ENCODE data around the gene THY1.
A peak's percentile ranks its signal among the peaks of the same experiment; 100 is the strongest.
"Not testable (repeated sequence)": the region's sequence is repeated elsewhere in the genome, so short reads cannot be mapped to it uniquely, and the experiment has no call there.

The THY1 gene

DNA sequence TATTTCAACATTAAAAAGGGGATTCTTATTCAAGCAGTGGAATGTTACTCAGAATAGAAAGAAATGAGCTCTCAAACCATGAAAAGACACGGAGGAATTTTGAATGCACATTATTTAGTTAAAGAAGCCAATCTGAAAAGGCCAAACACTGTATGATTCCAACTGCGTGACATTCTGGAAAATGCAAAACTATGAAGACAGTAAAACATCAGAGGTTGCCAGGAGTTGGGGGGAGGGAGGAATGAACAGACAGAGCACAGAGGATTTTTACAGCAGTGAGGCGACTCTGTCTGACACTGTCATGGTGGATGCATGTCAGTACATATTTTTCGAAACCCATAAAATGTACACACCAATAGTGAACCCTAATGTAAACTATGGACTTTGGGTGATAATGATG, 22.9 kb upstream of the THY1 start:
- DNase-seq (ENCODE audit: low spot score) (no peak), FAIRE-seq (no peak)

DNA sequence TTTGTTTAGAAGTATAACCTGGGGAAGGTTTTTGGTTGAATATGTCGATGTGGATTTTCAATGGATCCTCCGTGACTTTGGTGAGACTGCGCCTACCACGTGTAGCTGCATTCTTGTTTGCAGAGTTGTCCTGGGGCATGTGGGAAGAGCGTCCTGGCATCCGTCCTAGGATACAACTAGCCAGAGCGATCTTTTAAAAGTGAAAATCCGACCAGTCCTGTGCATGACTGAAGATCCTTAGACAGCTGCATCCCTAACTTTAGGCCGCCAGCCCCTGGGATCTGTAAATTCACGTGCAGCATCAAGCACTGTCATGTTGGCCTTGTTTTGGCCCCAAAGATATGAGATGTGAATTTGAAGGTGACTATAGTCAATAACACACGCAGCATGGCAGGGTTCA, 22.4 kb upstream of the THY1 start:
- FAIRE-seq (no peak), DNase-seq (ENCODE audit: low spot score) (no peak)

DNA sequence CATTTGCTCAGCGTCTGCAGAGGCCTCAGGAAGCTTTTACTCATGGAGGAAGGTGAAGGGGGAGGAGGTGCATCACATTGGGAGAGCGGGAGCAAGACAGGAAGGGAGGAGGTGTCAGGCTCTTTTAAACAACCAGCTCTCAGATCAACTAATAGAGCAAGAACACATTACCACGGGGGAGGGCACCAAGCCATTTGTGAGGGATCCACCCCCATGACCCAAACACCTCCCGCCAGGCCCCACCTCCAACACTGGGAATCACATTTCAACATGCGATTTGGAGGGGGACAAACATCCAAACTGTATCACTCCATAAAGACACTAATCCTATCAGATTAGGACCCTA, 18.9 kb upstream of the THY1 start:
- DNase-seq (ENCODE audit: low spot score) (no peak), FAIRE-seq (no peak)

DNA sequence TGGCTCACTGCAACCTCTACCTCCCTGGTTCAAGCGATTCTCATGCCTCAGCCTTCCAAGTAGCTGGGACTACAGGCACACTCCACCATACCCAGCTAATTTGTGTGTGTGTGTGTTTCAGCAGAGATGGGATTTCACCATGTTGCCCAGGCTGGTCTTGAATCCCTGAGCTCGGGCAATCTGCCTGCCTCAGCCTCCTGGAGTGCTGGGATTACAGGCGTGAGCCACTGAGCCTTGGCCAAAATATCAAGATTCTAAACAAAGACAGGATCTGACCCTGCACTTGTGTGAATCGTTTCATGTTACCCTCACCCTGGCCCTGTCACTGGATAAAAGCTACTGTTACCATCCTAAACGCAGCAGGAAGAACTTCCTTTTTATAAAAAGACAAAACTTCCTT, 15.6 kb upstream of the THY1 start:
- FAIRE-seq (no peak), DNase-seq (ENCODE audit: low spot score) (no peak)

DNA sequence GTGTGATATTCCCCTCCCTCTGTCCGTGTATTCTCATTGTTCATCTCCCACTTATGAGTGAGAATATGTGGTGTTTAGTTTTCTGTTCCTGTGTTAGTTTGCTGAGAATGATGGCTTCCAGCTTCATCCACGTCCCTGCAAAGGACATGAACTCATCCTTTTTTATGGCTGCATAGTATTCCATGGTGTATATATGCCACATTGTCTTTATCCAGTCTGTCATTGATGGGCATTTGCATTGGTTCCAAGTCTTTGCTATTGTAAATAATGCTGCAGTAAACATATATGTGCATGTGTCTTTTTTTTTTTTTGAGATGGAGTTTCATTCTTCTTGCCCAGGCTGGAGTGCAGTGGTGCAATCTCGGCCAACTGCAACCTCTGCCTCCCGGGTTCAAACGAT, 14.5 kb upstream of the THY1 start:
- not testable (repeated sequence) for DNase-seq (ENCODE audit: low spot score); FAIRE-seq

DNA sequence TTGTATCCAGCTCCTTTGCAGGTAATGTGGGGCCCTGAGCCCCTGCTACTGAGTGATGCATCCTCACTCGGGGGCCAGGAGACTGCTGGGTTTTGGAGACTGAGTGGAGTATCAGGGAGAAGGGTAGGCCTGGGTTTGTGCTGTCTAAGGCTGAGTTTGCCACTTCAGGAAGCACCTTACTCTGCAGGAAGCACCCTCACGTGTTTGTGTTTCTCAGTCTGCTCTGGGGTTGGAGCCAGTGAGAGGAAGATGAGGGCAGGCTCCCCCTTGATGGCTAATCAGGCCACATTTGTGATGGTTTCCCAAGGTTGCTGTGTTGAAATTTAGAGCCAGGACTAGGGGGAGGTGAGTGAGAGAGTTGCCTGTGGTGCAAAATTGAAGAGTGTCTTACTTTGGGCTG, 13.7 kb upstream of the THY1 start:
- FAIRE-seq (no peak), DNase-seq (ENCODE audit: low spot score) (no peak)

DNA sequence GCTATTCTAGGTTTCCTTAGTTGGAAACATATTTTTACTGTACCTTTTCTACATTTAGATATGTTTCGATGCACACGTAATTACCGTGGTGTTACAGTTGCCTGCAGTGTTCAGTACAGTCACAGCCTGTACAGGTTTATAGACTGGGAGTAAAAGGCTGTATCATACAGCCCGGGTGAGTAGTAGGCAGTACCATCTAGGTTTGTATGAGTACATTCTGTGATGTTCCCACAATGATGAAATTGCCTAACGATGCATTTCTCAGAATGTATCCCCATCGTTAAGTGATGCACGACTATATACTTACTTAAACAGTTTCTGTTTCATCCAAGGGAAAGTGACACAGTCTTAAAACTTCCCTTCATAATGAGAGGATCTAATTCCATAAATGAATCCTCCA, 13.1 kb upstream of the THY1 start:
- DNase-seq (ENCODE audit: low spot score) (no peak), FAIRE-seq (no peak)

DNA sequence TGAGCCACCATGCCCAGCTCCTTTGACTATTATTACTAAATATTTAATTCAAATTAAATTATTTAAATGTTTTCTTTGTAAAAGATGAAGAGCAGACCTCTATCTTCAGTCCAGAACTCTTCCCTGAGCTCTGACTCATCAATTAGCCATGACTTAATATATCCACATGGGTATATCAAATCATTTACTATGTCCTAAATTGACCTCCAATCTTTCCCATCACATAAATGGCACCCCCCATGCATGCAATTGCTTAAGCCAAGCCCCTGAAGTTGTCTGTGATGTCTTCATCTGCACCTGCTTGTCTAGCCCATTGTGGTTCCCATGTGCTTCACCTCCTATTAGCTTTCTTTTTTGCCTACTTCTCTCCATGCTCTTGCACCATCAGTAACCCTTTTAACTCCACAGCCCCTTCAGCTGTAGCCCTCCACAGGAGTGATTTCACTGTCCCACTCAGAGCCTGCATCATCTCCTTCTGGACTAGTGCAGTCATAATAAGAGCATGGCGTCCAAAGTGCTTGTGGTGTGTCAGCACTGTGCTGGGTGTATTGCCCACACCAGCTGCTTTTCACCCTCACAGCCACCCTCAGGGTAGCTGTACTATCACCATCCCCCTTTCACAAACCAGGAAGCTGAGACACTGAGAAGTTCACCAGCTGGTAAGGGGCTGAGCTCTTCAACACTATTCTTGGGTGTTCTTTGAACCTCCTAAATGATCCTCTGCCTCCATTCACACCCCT, 11.8 kb upstream of the THY1 start:
- FAIRE-seq (no peak), DNase-seq (ENCODE audit: low spot score) (no peak)

DNA sequence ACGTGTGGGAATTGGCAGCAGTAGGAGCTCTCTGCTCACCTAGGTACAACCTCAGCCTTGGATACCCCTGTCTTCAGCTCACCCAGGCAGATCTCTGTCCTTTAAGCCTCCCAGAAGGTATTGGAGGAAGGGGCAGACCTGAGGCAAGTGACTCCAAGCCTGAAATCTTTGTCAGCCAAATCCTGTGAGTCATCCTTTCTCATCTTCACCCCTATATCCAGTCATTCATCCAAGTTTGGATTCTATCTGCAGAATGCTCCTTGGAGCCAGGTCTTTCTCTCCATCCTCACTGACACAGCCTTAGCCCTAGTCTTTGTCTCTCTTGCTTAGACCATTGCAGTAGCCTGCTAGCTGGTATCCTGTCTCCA, 10.4 kb upstream of the THY1 start:
- FAIRE-seq (peak; percentile 73), DNase-seq (ENCODE audit: low spot score) (peak; percentile 54)

DNA sequence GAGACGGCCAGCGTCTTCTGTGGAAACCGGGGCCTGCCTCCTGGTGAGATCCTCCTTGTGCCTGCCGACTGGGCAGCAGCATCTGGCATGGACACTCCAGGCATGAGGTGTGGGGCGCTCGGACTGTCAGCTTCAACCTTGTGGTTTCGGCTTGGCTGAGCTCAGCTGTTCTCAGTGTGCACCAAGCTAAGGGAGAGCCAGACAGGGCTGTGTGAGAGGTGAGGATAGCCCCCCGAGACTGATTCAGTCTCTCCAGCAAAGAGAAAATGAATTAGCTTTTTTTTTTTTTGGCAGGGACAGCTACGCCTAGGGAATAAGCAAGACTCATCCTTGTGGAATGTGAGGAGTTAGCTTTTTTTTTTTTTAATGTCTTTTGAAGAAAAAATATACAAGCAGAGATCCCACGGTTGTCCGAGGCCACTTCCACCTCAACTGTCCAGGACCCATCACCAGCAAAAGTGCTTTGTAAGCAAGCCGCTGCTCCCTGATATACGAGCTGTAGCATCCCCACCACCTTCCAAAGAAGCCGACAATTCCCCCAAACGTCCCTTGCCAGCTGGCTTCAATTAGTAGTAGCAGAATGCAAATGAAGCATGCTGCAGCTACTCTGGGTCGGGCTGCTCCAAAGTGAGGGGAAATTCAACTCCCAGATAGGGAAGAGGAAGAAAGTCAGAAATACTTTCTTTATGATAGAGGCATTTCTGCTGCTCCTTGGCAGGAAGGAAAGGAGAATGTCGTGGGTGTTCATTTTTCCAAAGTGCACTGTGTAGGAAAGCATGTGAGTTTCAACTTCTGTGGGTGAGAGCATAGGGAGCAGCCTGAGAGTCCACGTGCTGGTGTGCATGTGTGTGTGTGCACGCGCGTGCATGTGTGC, 9.7 kb upstream of the THY1 start:
- FAIRE-seq (peak; percentile 89), DNase-seq (ENCODE audit: low spot score) (peak; percentile 82)

DNA sequence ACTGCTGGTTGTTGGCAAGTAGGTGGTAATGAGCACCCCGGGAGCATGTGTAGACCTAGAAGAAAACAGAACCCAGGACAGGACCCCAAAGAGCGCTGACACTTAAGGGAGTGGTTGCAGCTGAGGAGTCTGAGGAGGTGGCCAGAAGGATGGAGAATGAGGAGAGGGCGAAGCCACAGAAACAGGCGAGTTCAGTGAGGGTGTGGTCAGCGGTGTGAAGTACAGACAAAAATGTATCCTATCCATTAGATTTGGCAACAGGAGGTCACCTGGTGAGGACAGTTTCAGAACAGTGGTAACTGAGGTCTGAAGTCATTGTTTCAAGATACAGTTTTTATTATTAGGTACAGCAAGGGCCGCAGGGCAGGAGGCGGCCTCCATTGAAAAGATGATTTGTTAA, 8.6 kb upstream of the THY1 start:
- FAIRE-seq (no peak), DNase-seq (ENCODE audit: low spot score) (no peak)

DNA sequence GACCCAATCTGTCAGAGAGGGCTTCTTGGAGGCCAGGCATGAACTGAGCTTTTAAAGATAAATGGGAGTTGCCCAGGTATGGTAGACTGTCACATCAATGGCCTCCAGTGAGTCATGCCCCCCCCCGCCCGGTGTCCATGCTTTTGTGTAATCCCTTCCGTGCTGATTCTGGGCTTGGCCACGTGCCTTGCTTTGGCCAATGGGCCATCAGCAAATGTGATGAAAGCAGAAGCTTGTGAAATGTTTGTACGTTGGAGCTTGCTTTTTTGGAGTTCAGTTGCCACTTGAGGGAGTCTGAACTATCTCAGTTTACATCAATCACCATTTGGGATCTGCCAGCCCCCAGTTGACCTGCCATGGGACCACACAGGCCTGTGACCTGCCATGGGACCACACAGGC, 4.3 kb upstream of the THY1 start:
- DNase-seq (ENCODE audit: low spot score) (no peak), FAIRE-seq (no peak)

DNA sequence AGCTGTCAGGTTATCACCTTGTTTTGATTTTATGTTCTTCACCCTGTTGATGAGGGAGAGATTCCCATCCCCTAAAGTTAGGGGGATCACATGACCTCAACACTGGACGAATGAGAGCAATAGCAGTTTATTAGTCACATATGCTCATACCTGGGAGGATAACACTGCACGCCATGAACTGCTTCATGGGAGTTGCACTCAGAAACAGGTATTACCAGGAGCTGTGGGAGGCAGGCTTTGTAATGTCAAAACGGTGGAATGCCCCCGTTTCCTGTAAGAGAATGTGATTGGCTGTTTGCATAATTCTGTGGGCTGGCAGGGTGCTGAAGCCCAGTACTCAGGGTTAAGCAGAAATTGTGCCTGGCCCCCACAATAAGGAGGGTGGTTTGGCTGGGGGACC, 3.2 kb upstream of the THY1 start:
- DNase-seq (ENCODE audit: low spot score) (no peak), FAIRE-seq (no peak)

DNA sequence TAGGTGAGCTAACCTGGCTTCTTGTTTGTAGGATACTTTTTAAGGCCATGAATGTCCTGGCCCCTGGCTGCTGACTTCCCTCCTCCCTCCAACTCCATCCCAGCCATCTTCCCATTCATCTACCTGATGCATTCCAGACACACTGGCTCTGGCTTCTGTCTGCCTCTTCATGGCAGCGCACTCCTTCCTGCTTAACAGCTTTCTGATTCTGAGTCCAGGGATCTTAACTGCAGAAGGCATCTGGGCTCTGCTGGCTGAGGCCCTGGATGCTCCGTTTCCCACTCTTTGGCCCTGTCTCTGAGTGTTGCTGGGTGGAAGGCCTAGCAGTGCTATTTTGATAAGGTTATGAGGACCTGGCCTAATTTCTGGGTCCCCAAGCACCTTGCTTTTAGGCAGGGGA, 1.8 kb upstream of the THY1 start:
- no peak for FAIRE-seq

DNA sequence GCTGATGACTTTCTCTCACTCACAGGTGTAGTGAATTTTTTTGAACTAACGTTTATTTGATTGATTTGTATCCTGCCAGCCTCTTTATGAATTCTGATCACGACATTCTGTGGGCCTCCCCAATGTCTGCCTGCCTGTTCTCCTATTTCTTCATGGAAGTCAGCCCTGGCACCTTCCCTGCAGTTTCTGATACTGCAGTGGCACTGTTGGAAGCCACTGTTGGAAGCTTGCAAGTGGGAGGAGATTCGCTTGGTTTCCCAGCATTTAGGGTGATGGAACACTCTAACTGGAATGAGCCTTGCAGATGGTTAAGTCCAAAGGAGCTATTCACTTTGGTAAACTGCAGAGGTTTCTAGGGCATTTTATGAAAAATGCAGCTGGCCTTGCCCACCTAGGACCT, 1.3 kb upstream of the THY1 start:
- no peak for DNase-seq (ENCODE audit: low spot score)
- no peak for FAIRE-seq

More for the DNA sequence above, 1.8 kb upstream of the THY1 start:
- DNase-seq (ENCODE audit: low spot score), result no peak

DNA sequence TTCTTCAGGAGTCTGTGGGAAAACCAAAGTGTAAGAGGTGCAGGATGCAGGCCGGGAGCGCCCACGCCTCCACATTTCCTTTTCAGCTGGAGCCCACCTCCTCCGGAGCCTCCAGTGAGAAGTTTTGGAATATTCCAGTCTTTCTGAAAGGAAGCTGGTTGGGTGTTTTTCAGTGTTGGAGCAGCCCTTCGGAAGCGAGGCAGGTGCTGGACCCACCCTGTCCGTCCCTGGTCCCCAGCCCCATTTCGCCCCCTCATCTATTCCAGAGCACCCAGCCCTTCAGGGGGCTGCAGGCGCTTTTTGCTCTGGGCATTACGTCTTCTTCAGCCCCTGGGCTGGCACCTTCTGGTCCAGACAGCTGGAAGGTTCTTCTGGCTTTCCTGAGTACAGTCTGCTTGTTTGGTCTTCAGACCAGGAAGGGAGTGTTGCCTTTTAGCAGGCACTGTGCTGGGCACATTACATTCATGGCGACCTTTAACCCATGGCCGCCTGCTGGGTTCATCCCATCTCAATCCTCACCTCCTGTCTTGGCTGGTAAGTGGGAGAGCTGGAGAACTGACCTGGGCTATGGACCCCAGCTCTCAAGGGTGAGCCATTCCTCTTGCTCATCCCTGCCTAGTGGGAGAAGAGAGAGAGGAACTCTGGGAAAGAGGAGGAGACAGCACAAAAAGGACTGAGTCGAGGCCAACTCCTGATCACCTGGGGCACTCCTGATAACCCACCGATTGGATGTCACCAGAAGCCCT, 710 bp upstream of the THY1 start:
- DNase-seq (ENCODE audit: low spot score) (no peak), FAIRE-seq (no peak)

DNA sequence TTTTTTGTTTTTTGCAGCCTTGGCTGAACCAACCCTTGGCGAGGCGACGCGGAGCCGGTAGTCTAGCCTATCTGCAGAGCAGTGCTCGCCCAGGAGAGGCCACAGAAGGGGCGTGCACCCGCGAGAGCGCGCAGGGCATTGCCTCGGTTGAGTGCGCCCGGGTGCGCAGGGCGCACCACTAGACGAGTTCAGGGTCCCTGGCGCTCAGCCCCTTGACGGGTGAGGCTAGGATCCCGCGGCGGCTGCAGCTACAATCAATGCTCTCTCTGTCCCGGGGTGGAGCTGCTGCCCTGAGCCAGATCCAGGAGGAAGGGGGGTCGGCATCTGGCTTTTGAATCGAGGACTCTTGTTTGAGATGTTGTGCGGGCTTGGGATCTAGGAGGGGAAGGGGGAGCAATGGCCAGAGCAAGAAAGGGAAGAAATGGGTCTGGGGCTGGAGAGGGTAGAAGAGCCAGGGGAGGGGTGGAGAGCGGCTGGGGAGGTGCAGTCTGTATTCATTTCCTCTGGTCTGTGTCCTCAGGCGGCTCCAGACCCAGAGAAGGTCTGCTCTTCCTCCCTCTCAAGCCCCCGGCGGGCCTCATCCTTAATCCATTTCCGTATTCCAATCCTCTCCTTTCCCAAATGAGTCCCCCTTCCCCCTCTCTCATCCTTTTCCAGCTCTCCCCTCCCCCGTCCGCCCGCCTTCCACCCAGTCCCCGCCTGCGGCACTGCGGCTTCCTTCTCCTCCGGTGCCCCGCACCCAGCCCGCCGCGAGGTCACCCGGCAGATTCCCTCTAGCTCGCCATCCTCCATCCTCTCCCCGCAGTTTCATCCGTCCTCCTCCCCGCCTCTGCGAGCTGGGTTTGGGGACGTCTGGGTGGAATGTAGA, 797 bp downstream of the THY1 start:
- DNase-seq (ENCODE audit: low spot score) (no peak), FAIRE-seq (no peak)

DNA sequence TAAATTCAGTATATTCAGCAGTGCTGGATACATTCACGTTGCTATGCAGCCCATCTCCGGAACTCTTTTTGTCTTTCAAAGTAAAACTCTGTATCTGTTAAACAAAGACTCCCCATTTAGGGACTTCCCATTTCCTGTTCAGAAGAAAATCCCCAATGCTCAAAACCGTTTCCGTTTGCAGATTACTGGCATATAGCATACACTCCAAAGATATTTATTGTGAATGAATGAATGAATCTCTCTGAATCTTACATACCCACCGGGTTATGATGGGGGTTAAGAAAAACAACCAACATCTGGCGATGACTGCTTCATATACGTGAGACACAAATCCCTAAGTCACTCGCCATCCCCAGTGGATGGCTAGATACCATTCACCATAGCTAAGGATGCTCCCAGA, 1.6 kb downstream of the THY1 start:
- no peak for FAIRE-seq
- DNase-seq (ENCODE audit: low spot score), result no peak

DNA sequence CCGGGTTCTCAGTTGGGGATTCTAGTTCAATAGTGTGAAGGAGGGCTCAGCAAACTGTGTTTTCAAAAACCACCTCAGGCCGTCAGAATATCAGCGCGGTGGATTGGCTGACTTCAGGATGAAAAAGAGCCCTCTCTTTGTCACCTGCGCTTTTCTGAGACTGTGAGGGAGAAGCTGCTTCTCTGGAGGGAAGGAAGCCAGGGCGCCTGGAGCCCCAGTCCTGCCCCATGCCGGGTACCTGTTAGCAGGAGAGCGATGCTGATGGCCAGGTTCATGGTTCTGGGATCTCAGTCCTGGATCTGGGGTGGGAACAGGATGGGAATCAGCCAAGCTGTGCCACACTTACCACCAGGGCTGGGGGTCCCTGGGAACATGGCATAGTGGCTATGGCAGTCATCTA, 2.3 kb downstream of the THY1 start:
- DNase-seq (ENCODE audit: low spot score), result no peak
- no peak for FAIRE-seq

DNA sequence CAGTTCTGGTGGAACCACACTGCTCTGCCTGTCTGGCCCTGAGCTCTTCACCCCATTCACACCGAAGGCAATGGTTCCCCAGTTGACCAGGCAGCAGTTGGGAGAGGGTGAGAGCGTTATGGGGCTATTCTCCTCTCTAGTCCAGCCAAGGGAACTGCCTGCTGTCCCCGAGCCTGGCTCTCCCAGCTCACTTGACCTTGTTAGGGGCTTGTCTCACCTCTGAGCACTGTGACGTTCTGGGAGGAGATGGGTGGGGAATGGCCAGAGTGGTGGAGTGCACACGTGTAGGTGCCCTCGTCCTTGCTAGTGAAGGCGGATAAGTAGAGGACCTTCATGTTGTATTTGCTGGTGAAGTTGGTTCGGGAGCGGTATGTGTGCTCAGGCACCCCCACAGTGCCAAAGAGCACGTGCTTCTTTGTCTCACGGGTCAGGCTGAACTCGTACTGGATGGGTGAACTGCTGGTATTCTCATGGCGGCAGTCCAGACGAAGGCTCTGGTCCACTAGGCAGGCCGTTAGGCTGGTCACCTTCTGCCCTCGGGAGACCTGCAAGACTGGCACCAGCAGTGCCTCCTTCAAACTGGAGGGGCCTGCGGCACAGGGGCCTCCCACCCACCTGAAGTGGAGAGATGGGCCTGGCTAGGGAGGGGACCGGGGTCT, 3.0 kb downstream of the THY1 start:
- FAIRE-seq (peak; percentile 85), DNase-seq (ENCODE audit: low spot score) (peak; percentile 85)

DNA sequence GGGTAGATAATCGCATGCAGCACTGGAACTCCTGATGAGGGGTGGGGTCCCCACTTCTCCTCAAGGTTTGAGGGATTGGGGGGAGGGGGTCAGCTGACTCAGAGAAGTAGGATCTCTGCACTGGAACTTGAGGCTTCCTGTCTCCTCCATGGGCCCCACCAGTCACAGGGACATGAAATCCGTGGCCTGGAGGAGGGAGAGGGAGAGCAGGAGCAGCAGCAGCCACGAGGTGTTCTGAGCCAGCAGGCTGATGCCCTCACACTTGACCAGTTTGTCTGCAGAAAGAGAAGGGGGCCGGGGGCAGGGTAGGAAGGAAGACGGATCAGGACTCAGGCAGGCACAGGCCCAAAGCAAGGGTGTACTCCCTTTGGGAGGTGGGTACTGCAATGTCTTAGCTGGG, 3.7 kb downstream of the THY1 start:
- FAIRE-seq (no peak), DNase-seq (ENCODE audit: low spot score) (no peak)
